ENCODE measurements around the gene EIF3M.

GRCh38 chr11:32641361-32641760 is 57.7 kb downstream of the EIF3M start:
- TF ChIP-seq, protein P1, sequence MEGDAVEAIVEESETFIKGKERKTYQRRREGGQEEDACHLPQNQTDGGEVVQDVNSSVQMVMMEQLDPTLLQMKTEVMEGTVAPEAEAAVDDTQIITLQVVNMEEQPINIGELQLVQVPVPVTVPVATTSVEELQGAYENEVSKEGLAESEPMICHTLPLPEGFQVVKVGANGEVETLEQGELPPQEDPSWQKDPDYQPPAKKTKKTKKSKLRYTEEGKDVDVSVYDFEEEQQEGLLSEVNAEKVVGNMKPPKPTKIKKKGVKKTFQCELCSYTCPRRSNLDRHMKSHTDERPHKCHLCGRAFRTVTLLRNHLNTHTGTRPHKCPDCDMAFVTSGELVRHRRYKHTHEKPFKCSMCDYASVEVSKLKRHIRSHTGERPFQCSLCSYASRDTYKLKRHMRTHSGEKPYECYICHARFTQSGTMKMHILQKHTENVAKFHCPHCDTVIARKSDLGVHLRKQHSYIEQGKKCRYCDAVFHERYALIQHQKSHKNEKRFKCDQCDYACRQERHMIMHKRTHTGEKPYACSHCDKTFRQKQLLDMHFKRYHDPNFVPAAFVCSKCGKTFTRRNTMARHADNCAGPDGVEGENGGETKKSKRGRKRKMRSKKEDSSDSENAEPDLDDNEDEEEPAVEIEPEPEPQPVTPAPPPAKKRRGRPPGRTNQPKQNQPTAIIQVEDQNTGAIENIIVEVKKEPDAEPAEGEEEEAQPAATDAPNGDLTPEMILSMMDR (conservative IDR thresholded peaks at IDR 0.05): no peak
- TF ChIP-seq EZH2 (IDR thresholded peaks at IDR 0.05; ENCODE audit: low read depth): no peak

Measured in PC-9 (cell line).